ENCODE results near the gene PCSK1. TPM values are rescaled to one million over a fixed set of nuclear protein-coding genes. Genes with fewer than 3 reads are reported as not detected.

PCSK1 gene
- total RNA-seq, 4 donors from 2014 or later: 0.11 to 1.3 (median 1.3) TPM; not detected in 1

GRCh38 chr5:96432216-96433065, 607 bp downstream of the PCSK1 start:
- Histone ChIP-seq H3K27me3 (peaks cover 0 to 45% (median 20%) of the 10 kb centered on the region in 4 donors), H3K4me3 (peak overlapping the region; percentile 18 to 44 (median 28)), H3K4me1 (peaks cover 25 to 35% (median 34%) of the 10 kb centered on the region in 4 donors), H3K27ac (replicated peaks in 1 of 4) (no peak overlapping the region), H3K9me3 (no peaks in the 10 kb centered on the region), H3K36me3 (no peaks in the 10 kb centered on the region)
- intact Hi-C loops (cut with DNase I): no loop called here
- DNase-seq (ENCODE audit: extremely low spot score): no peak
- no peak for TF ChIP-seq EP300 (IDR thresholded peaks at IDR 0.05)
- no peak for TF ChIP-seq POLR2AphosphoS5 (IDR thresholded peaks at IDR 0.05)
- TF ChIP-seq CTCF (IDR thresholded peaks at IDR 0.05): no peak
- no peak for TF ChIP-seq POLR2A (IDR thresholded peaks at IDR 0.05; ENCODE audit: low read depth)
- 3% methylated on average over 29 of the region's 41 CpGs for WGBS

DNA sequence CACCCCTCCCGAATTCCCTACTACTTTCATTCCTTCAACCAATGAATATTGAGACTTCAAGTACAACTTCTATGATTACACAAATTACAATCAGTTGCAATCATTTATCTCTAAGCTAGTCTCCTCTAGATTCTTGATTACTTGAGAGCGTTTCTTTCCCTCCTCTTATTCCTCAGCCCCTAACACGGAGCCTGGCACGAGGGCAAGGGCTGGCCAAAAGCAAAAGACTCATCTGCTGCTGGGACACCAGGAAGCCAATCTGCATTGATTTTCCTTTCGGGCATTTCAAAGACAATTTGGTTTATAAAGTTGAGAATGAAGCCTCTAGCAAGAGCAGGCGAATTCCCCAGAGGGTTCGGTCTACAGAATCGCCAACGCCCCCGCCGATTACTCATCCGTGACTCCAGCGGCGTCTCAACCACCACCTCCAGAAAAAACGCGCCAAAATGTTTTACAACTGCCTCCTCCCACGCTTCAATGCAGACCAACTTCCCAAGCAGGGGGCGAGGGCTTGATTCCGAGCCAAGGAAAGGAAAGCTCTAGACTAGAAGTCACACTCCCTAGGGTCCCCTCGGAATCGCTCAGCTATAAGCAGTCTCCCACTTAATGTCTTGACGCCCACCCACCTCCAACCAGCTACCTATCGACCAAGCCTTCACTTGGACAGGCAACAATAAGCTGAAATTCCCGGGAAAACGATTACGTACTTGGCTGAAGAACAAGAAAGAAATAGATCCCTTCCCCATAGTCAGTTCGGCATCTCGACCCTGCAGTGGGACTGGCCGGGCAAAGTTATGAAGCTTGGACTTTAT, 1.5 kb downstream of the PCSK1 start:
- TF ChIP-seq CTCF (IDR thresholded peaks at IDR 0.05) (no peak), POLR2A (IDR thresholded peaks at IDR 0.05; ENCODE audit: low read depth) (no peak), POLR2AphosphoS5 (IDR thresholded peaks at IDR 0.05) (no peak), EP300 (IDR thresholded peaks at IDR 0.05) (no peak)
- 5% methylated on average over 21 of the region's 29 CpGs for WGBS
- intact Hi-C loops (cut with DNase I): no loop called here
- Histone ChIP-seq H3K27me3 (peaks cover 0 to 45% (median 20%) of the 10 kb centered on the region in 4 donors), H3K36me3 (no peaks in the 10 kb centered on the region), H3K9me3 (no peaks in the 10 kb centered on the region), H3K27ac (replicated peaks in 1 of 4) (no peak overlapping the region), H3K4me3 (peak overlapping the region in 3 of 4 donors; percentile 27 to 44 (median 29)), H3K4me1 (peaks cover 25 to 35% (median 34%) of the 10 kb centered on the region in 4 donors)
- DNase-seq (ENCODE audit: extremely low spot score): no peak

GRCh38 chr5:96427824-96428223, 5.2 kb downstream of the PCSK1 start:
- H3K27ac ChIP-seq (replicated peaks in 1 of 4): no peak overlapping the region
- intact Hi-C loops (cut with DNase I): no loop called here
- no peaks in the 10 kb centered on the region for H3K9me3 ChIP-seq
- TF ChIP-seq POLR2AphosphoS5 (IDR thresholded peaks at IDR 0.05) (no peak), EP300 (IDR thresholded peaks at IDR 0.05) (no peak), CTCF (IDR thresholded peaks at IDR 0.05) (no peak), POLR2A (IDR thresholded peaks at IDR 0.05; ENCODE audit: low read depth) (no peak)
- no peaks in the 10 kb centered on the region for H3K36me3 ChIP-seq
- 53% methylated on average over 5 of the region's 5 CpGs for WGBS
- no peak overlapping the region for H3K4me3 ChIP-seq
- DNase-seq (ENCODE audit: extremely low spot score): no peak
- peaks cover 11 to 18% (median 18%) of the 10 kb centered on the region in 4 donors for H3K4me1 ChIP-seq
- peaks cover 0 to 28% (median 18%) of the 10 kb centered on the region in 4 donors for H3K27me3 ChIP-seq

DNA sequence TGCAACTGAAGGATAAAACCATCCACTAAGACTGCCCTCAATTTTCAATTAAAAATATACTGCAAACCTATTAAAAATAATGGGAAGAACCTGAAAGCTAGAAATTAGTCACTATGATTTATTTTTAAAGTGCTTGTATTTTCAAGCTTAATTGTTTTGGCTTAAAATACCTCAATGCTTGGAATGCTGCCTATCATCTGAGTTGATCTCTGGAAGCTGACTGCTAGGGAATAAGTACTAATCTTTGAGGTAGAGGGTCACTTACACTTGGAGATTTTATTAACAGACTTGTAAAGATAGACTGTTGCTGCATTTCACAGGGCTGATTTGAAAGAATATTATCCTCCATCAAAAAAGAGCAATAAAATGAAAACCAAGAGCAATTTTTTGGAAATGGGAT, 6.2 kb downstream of the PCSK1 start:
- no peaks in the 10 kb centered on the region for H3K36me3 ChIP-seq
- H3K27ac ChIP-seq (replicated peaks in 1 of 4): no peak overlapping the region
- peaks cover 6 to 9% (median 8%) of the 10 kb centered on the region in 4 donors for H3K4me1 ChIP-seq
- H3K4me3 ChIP-seq: no peak overlapping the region
- peaks cover 0 to 18% (median 9%) of the 10 kb centered on the region in 4 donors for H3K27me3 ChIP-seq
- TF ChIP-seq POLR2A (IDR thresholded peaks at IDR 0.05; ENCODE audit: low read depth) (no peak), EP300 (IDR thresholded peaks at IDR 0.05) (no peak), POLR2AphosphoS5 (IDR thresholded peaks at IDR 0.05) (no peak), CTCF (IDR thresholded peaks at IDR 0.05) (no peak)
- DNase-seq (ENCODE audit: extremely low spot score): no peak
- intact Hi-C loops (cut with DNase I): no loop called here
- H3K9me3 ChIP-seq: no peaks in the 10 kb centered on the region

All from esophagus muscularis mucosa (tissue), 4 donors.